HEK293 (cell line): Measurements from ENCODE around the gene PRSS2.

Experiments
- BCL11B ChIP-seq: fragments of 450-650 bp; formaldehyde crosslinking; IDR thresholded peaks from 2 replicates; pipeline ENCODE4 v1.5.1; 2016; ENCODE audit warnings: low read depth, missing biosample characterization, missing genetic modification characterization
- CTCF ChIP-seq: fragments of 450-650 bp; formaldehyde crosslinking; IDR thresholded peaks from 2 replicates; pipeline ENCODE4 v1.5.1; 2016; ENCODE audit warnings: missing biosample characterization, missing genetic modification characterization
- ZFP3 ChIP-seq: fragments of 450-650 bp; formaldehyde crosslinking; IDR thresholded peaks from 2 replicates; pipeline ENCODE4 v1.5.1; 2016; ENCODE audit warnings: low read depth, missing biosample characterization, missing genetic modification characterization
- ZNF10 ChIP-seq: fragments of 450-650 bp; formaldehyde crosslinking; IDR thresholded peaks from 2 replicates; pipeline ENCODE4 v1.5.1; 2017; ENCODE audit warnings: missing biosample characterization, missing genetic modification characterization
- ZNF140 ChIP-seq: fragments of 450-650 bp; formaldehyde crosslinking; IDR thresholded peaks from 2 replicates; pipeline ENCODE4 v1.5.1; 2016; ENCODE audit warnings: missing biosample characterization, missing genetic modification characterization
- ZNF558 ChIP-seq: fragments of 450-650 bp; formaldehyde crosslinking; IDR thresholded peaks from 2 replicates; pipeline ENCODE4 v1.5.1; 2016; ENCODE audit warnings: missing biosample characterization, missing genetic modification characterization
- ZNF621 ChIP-seq: fragments of 450-650 bp; formaldehyde crosslinking; IDR thresholded peaks from 2 replicates; pipeline ENCODE4 v1.5.1; 2017; ENCODE audit warnings: missing biosample characterization, missing genetic modification characterization
- ZNF701 ChIP-seq: fragments of 450-650 bp; formaldehyde crosslinking; IDR thresholded peaks from 2 replicates; pipeline ENCODE4 v1.5.1; 2016; ENCODE audit warnings: missing biosample characterization, missing genetic modification characterization
- ZNF843 ChIP-seq: fragments of 450-650 bp; formaldehyde crosslinking; IDR thresholded peaks from 2 replicates; pipeline ENCODE4 v1.5.1; 2016; ENCODE audit warnings: missing biosample characterization, missing genetic modification characterization
- ZSCAN18 ChIP-seq: fragments of 450-650 bp; formaldehyde crosslinking; IDR thresholded peaks from 2 replicates; pipeline ENCODE4 v1.5.1; 2016; ENCODE audit warnings: missing biosample characterization, missing genetic modification characterization

- no peak for TF ChIP-seq ZSCAN18 (tag by site-specific recombination)
- TF ChIP-seq ZFP3 (tag by site-specific recombination) = no peak
- no peak for TF ChIP-seq ZNF140
- TF ChIP-seq CTCF (tag by site-specific recombination) = no peak
- TF ChIP-seq ZNF701 (tag by site-specific recombination) = no peak
- no peak for TF ChIP-seq ZNF621 (tag by site-specific recombination)
- no peak for TF ChIP-seq ZNF843 (tag by site-specific recombination)
- TF ChIP-seq ZNF558 (tag by site-specific recombination) = no peak
- TF ChIP-seq ZNF10 (tag by site-specific recombination) = no peak
- no peak for TF ChIP-seq BCL11B (tag by site-specific recombination)
Measured at GRCh38 chr7:142746264-142746663, 24.5 kb upstream of the PRSS2 start.
